GM21737 (cell line): Measurements from ENCODE around the gene KRTAP10-3.

Experiments
- ATAC-seq: cut with Tn5 transposase; IDR thresholded peaks from one replicate; pipeline ENCODE4 v1.9.1; 2021; ENCODE audit warnings: mild to moderate bottlenecking, moderate library complexity; ENCODE audit not compliant: unreplicated experiment

The KRTAP10-3 gene

GRCh38 chr21:44530903-44531605 lies 27.5 kb downstream of the KRTAP10-3 start:
- no peak for ATAC-seq

- no peak for ATAC-seq
Measured at GRCh38 chr21:44530221-44530902, 28.2 kb downstream of the KRTAP10-3 start.

- ATAC-seq, result no peak
Measured at GRCh38 chr21:44529503-44530125, 29.0 kb downstream of the KRTAP10-3 start.

GRCh38 chr21:44529011-44529421 lies 29.6 kb downstream of the KRTAP10-3 start:
- no peak for ATAC-seq

- ATAC-seq, result no peak
Measured at GRCh38 chr21:44528634-44528995, 30.0 kb downstream of the KRTAP10-3 start.

- no peak for ATAC-seq
Measured at GRCh38 chr21:44527983-44528633, 30.5 kb downstream of the KRTAP10-3 start.

GRCh38 chr21:44527156-44527982 lies 31.2 kb downstream of the KRTAP10-3 start:
- ATAC-seq, result no peak

GRCh38 chr21:44526096-44526997 lies 32.2 kb downstream of the KRTAP10-3 start:
- ATAC-seq, result no peak

- no peak for ATAC-seq
Measured at GRCh38 chr21:44525391-44526095, 33.1 kb downstream of the KRTAP10-3 start.

- ATAC-seq, result no peak
Measured at GRCh38 chr21:44524414-44525371, 33.9 kb downstream of the KRTAP10-3 start.

- no peak for ATAC-seq
Measured at GRCh38 chr21:44523567-44524413, 34.8 kb downstream of the KRTAP10-3 start.

- ATAC-seq, result no peak
Measured at GRCh38 chr21:44522753-44523204, 35.8 kb downstream of the KRTAP10-3 start.

- ATAC-seq, result no peak
Measured at GRCh38 chr21:44521928-44522752, 36.5 kb downstream of the KRTAP10-3 start.

GRCh38 chr21:44521301-44521927 lies 37.2 kb downstream of the KRTAP10-3 start:
- ATAC-seq, result no peak
